ENCODE data around the gene RNF148.

RNF148 gene

GRCh38 chr7:122702872-122703510, at the start of gene RNF148:
TSS of gene RNF148 (minus strand) at chr7:122702922. CDS start at chr7:122702750, 172 bp downstream.
- peak; percentile 57 for DNase-seq (ENCODE audit: low spot score)

GRCh38 chr7:122750389-122750788, 47.7 kb upstream of the RNF148 start:
- no peak for DNase-seq (ENCODE audit: low spot score)

GRCh38 chr7:122748195-122748594, 45.5 kb upstream of the RNF148 start:
- no peak for DNase-seq (ENCODE audit: low spot score)

- no peak for DNase-seq (ENCODE audit: low spot score)
Observed at GRCh38 chr7:122746948-122747347, 44.2 kb upstream of the RNF148 start.

GRCh38 chr7:122743211-122743610, 40.5 kb upstream of the RNF148 start:
- DNase-seq (ENCODE audit: low spot score): no peak

GRCh38 chr7:122738947-122739346, 36.2 kb upstream of the RNF148 start:
- no peak for DNase-seq (ENCODE audit: low spot score)

- DNase-seq (ENCODE audit: low spot score): peak; percentile 28
Observed at GRCh38 chr7:122736183-122736582, 33.5 kb upstream of the RNF148 start.

GRCh38 chr7:122727759-122728158, 25.0 kb upstream of the RNF148 start:
- no peak for DNase-seq (ENCODE audit: low spot score)

GRCh38 chr7:122727354-122727753, 24.6 kb upstream of the RNF148 start:
- DNase-seq (ENCODE audit: low spot score): no peak

- DNase-seq (ENCODE audit: low spot score): no peak
Observed at GRCh38 chr7:122726881-122727280, 24.2 kb upstream of the RNF148 start.

- DNase-seq (ENCODE audit: low spot score): no peak
Observed at GRCh38 chr7:122724366-122724765, 21.6 kb upstream of the RNF148 start.

- DNase-seq (ENCODE audit: low spot score): no peak
Observed at GRCh38 chr7:122719010-122719578, 16.4 kb upstream of the RNF148 start.

- no peak for DNase-seq (ENCODE audit: low spot score)
Observed at GRCh38 chr7:122717356-122718089, 14.8 kb upstream of the RNF148 start.

- no peak for DNase-seq (ENCODE audit: low spot score)
Observed at GRCh38 chr7:122715183-122715582, 12.5 kb upstream of the RNF148 start.

- no peak for DNase-seq (ENCODE audit: low spot score)
Observed at GRCh38 chr7:122710916-122711315, 8.2 kb upstream of the RNF148 start.

- DNase-seq (ENCODE audit: low spot score): no peak
Observed at GRCh38 chr7:122709930-122710646, 7.4 kb upstream of the RNF148 start.

GRCh38 chr7:122706836-122707235, 4.1 kb upstream of the RNF148 start:
- DNase-seq (ENCODE audit: low spot score): peak; percentile 13

- no peak for DNase-seq (ENCODE audit: low spot score)
Observed at GRCh38 chr7:122699017-122699416, 3.7 kb downstream of the RNF148 start, which contains the start of gene RNF133. TSS of gene RNF133 (minus strand) at chr7:122699117. CDS start at chr7:122698918, 199 bp downstream.

GRCh38 chr7:122695816-122696215, 6.9 kb downstream of the RNF148 start:
- no peak for DNase-seq (ENCODE audit: low spot score)

- DNase-seq (ENCODE audit: low spot score): no peak
Observed at GRCh38 chr7:122694697-122695096, 8.0 kb downstream of the RNF148 start.

- DNase-seq (ENCODE audit: low spot score): no peak
Observed at GRCh38 chr7:122692769-122693309, 9.9 kb downstream of the RNF148 start.

GRCh38 chr7:122691569-122692235, 11.0 kb downstream of the RNF148 start:
- no peak for DNase-seq (ENCODE audit: low spot score)
